GM10266 (cell line): Measurements from ENCODE around the gene GARIN1A.
"Not testable (repeated sequence)": the region's sequence is repeated elsewhere in the genome, so short reads cannot be mapped to it uniquely, and the experiment has no call there.

Experiments
- DNase-seq: peaks from one replicate; pipeline ENCODE4 v3.0.0; 2012; ENCODE audit errors: extremely low spot score
- CTCF ChIP-seq: IDR thresholded peaks from 2 replicates; pipeline ENCODE4 v1.5.1; 2012; ENCODE audit warnings: mild to moderate bottlenecking, low read depth; ENCODE audit not compliant: control insufficient read depth, insufficient read depth; ENCODE audit errors: missing control alignments

Gene GARIN1A

GRCh38 chr7:128681794-128682537 is 9.9 kb downstream of the GARIN1A start:
- TF ChIP-seq CTCF, result no peak
- DNase-seq, result peak; percentile 40

GRCh38 chr7:128683270-128683669 is 11.2 kb downstream of the GARIN1A start:
- DNase-seq, result not testable (repeated sequence)

GRCh38 chr7:128683738-128684137 is 11.6 kb downstream of the GARIN1A start:
- not testable (repeated sequence) for DNase-seq

GRCh38 chr7:128687131-128687530 is 15.0 kb downstream of the GARIN1A start:
- TF ChIP-seq CTCF, result no peak
- no peak for DNase-seq

- no peak for DNase-seq
- TF ChIP-seq CTCF, result no peak
Observed at GRCh38 chr7:128688492-128688891, 16.4 kb downstream of the GARIN1A start.

- not testable (repeated sequence) for DNase-seq
Observed at GRCh38 chr7:128689161-128689935, 17.3 kb downstream of the GARIN1A start.

GRCh38 chr7:128691227-128691626 is 19.1 kb downstream of the GARIN1A start:
- DNase-seq, result no peak
- TF ChIP-seq CTCF, result no peak

- DNase-seq, result no peak
- no peak for TF ChIP-seq CTCF
Observed at GRCh38 chr7:128692623-128693270, 20.7 kb downstream of the GARIN1A start.
